GM12878 (cell line): ENCODE results near the gene RNF167. TPM values are rescaled to one million over a fixed set of nuclear protein-coding genes. Genes with fewer than 3 reads are reported as not detected.

Source experiments
- ESRRA ChIP-seq: IDR thresholded peaks from 2 replicates; pipeline ENCODE4 v1.6.1; 2012; ENCODE audit warnings: mild to moderate bottlenecking, low read length, improper control_type of control experiment
- HCFC1 ChIP-seq: fragments of 150-350 bp; IDR thresholded peaks from 2 replicates; pipeline ENCODE4 v1.6.1; 2014; ENCODE audit warnings: low read length
- LARP7 ChIP-seq: fragments of 450-650 bp; IDR thresholded peaks from 2 replicates; pipeline ENCODE4 v1.6.1; 2017; ENCODE audit warnings: mild to moderate bottlenecking
- MEF2B ChIP-seq: fragments of 450-650 bp; IDR thresholded peaks from 2 replicates; pipeline ENCODE4 v1.6.1; 2018; ENCODE audit warnings: mild to moderate bottlenecking, moderate library complexity; ENCODE audit not compliant: partially characterized antibody, poor library complexity, severe bottlenecking
- NBN ChIP-seq: fragments of 450-650 bp; IDR thresholded peaks from 2 replicates; pipeline ENCODE4 v1.6.1; 2016
- NFIC ChIP-seq: IDR thresholded peaks from 2 replicates; pipeline ENCODE4 v1.6.1; 2012; ENCODE audit warnings: low read depth, mild to moderate bottlenecking, inconsistent platforms, low read length, moderate library complexity
- NRF1 ChIP-seq: conservative IDR thresholded peaks from 2 replicates; pipeline ENCODE4 v1.6.1; 2011; ENCODE audit warnings: mild to moderate bottlenecking, low read depth, low read length, improper control_type of control experiment
- POLR2AphosphoS2 ChIP-seq: IDR thresholded peaks from 2 replicates; pipeline ENCODE4 v1.6.1; 2011; ENCODE audit warnings: low read depth, mild to moderate bottlenecking, low read length, improper control_type of control experiment, moderate library complexity
- RB1 ChIP-seq: fragments of 450-650 bp; formaldehyde crosslinking; IDR thresholded peaks from 2 replicates; pipeline ENCODE4 v1.6.1; 2017; ENCODE audit warnings: mild to moderate bottlenecking, borderline replicate concordance
- SKIL ChIP-seq: fragments of 450-650 bp; IDR thresholded peaks from 2 replicates; pipeline ENCODE4 v1.6.1; 2017; ENCODE audit warnings: mild to moderate bottlenecking, low read depth, inconsistent platforms; ENCODE audit not compliant: poor library complexity, severe bottlenecking
- SMAD5 ChIP-seq: IDR thresholded peaks from 2 replicates; pipeline ENCODE4 v1.6.1; 2016; ENCODE audit warnings: antibody characterized with exemption, low read depth
- SMC3 ChIP-seq: IDR thresholded peaks from 2 replicates; pipeline ENCODE4 v1.6.1; 2011; ENCODE audit warnings: low read length, improper control_type of control experiment, borderline replicate concordance
- ZBED1 ChIP-seq: IDR thresholded peaks from 2 replicates; pipeline ENCODE4 v1.6.1; 2016; ENCODE audit warnings: borderline replicate concordance
- ZBTB40 ChIP-seq: fragments of 450-650 bp; IDR thresholded peaks from 2 replicates; pipeline ENCODE4 v1.6.1; 2016; ENCODE audit warnings: mild to moderate bottlenecking, moderate library complexity, borderline replicate concordance
- polyA plus RNA-seq, 11 experiments: library from polyadenylated mRNA; depleted of rRNA in 4 of 11; unstranded in 6 of 11; stranded (reverse) in 5 of 11; fragments of >200 nt; fragmentation: Nextera tagmentation in 4 of 11; fragmentation: Illumina TruSeq in 1 of 11; extraction: Ambion mirVana in 4 of 11; extraction: Trizol in 1 of 11; gene quantifications; 1 replicate in 1 of 11; 2 replicates in 10 of 11; pipeline versions ENCODE4 v1.2.1 to v1.2.3, GENCODE V29; 2011 to 2016; ENCODE audit warnings: inconsistent platforms in 2 of 11, missing spikeins in 2 of 11, low read depth in 1 of 11
- total RNA-seq, 4 experiments: library from RNA; depleted of rRNA in 3 of 4; stranded (reverse); fragments of >200 nt in 3 of 4; fragmentation: Illumina TruSeq in 1 of 4; extraction: Trizol in 1 of 4; gene quantifications; 2 replicates each; pipeline versions ENCODE4 v1.2.1 to v1.2.3, GENCODE V29; 2013 to 2021
- TF ChIP-seq, protein P1 (sequence below): IDR thresholded peaks from 2 replicates; pipeline ENCODE4 v1.6.1; 2012; ENCODE audit warnings: low read depth, low read length, improper control_type of control experiment
- TF ChIP-seq, protein P2 (sequence below): IDR thresholded peaks from 2 replicates; pipeline ENCODE4 v1.6.1; 2011; ENCODE audit warnings: low read depth, low read length, improper control_type of control experiment, borderline replicate concordance

RNF167 gene
- total and polyA plus RNA-seq, 10 of the 15 experiments (the other 5 are each of a cell fraction or from before 2014, with no cell fraction given) = 33.6 to 147 (median 57.6) TPM

- TF ChIP-seq ZBTB40 (peak; percentile 17; the same call in 1 of the 2 replicates), POLR2AphosphoS2 (0 out of 2 replicates have a peak, but pooled peaks have one; percentile 6), NRF1 (no peak), MEF2B (peak; percentile 71), ESRRA (no peak), ZBED1 (no peak), SMAD5 (peak; percentile 19; the same call in 1 of the 2 replicates), LARP7 (no peak; the same call in 1 of the 2 replicates), NFIC (no peak), NBN (0 out of 2 replicates have a peak, but pooled peaks have one; percentile 15), SKIL (no peak), HCFC1 (no peak), SMC3 (no peak), RB1 (no peak)
- TF ChIP-seq, protein P1, sequence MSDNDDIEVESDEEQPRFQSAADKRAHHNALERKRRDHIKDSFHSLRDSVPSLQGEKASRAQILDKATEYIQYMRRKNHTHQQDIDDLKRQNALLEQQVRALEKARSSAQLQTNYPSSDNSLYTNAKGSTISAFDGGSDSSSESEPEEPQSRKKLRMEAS = peak; percentile 1; the same call in 1 of the 2 replicates
- TF ChIP-seq, protein P2, sequence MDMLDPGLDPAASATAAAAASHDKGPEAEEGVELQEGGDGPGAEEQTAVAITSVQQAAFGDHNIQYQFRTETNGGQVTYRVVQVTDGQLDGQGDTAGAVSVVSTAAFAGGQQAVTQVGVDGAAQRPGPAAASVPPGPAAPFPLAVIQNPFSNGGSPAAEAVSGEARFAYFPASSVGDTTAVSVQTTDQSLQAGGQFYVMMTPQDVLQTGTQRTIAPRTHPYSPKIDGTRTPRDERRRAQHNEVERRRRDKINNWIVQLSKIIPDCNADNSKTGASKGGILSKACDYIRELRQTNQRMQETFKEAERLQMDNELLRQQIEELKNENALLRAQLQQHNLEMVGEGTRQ = no peak
Observed at GRCh38 chr17:4987767-4988567, 47.9 kb downstream of the RNF167 start (continued).
